GM23248 (cell line): ENCODE measurements around the gene LBHD1.

Experiments
- EZH2 ChIP-seq: fragments of 200-600 bp; sonication (generic); IDR thresholded peaks from 2 replicates; pipeline ENCODE4 v1.6.1; 2018; ENCODE audit warnings: antibody characterized with exemption, mild to moderate bottlenecking; ENCODE audit not compliant: insufficient read depth, poor library complexity, severe bottlenecking
- EZH2phosphoT487 ChIP-seq: fragments of 200-600 bp; sonication (generic); IDR thresholded peaks from 2 replicates; pipeline ENCODE4 v1.6.1; 2018; ENCODE audit warnings: antibody characterized with exemption, moderate library complexity, mild to moderate bottlenecking, low read depth; ENCODE audit not compliant: insufficient read depth

DNA sequence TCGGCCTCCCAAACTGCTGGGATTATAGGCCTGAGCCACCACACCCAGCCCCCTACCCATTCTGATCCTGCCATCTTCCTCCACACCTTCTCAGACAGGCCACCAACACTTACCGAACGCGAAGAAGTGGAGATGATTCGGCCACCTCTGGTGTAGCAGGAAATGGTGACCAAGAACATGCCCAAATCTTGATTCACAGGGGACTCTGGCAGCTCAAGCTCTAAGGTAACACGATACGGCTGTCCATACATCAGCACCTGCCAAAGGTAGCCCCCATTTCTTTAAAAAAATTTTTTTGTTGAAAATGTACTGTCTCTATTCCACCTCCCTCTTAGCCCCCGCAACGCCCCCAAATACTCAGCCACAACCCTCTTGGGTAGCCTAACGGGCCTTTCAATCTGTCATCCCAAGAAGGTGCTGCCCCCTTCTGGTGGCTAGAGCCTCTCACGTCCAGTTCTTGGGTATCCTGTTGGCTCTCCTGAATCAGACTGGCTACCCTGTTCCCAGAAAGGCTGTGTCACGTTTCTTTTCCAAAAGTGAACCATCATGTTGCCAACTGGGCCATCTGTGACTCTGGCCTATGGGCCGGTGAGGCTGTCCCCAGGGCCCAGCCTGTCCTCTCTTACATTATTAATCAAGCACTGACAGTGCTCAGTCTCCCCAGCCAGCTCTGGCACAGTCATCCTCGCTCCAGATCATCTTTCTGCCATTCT lies 22.5 kb upstream of the LBHD1 start:
- no peak for TF ChIP-seq EZH2phosphoT487
- no peak for TF ChIP-seq EZH2
